GM12801 (cell line): ENCODE results near the gene MSH3.

Source experiments
- TF ChIP-seq, protein P1 (sequence below): IDR thresholded peaks from one replicate; pipeline ENCODE4 v1.5.1; 2011; ENCODE audit warnings: control low read depth; ENCODE audit not compliant: insufficient read length; ENCODE audit errors: extremely low read depth

The MSH3 gene

GRCh38 chr5:80676706-80677105, 22.3 kb downstream of the MSH3 start:
- TF ChIP-seq, protein P1, sequence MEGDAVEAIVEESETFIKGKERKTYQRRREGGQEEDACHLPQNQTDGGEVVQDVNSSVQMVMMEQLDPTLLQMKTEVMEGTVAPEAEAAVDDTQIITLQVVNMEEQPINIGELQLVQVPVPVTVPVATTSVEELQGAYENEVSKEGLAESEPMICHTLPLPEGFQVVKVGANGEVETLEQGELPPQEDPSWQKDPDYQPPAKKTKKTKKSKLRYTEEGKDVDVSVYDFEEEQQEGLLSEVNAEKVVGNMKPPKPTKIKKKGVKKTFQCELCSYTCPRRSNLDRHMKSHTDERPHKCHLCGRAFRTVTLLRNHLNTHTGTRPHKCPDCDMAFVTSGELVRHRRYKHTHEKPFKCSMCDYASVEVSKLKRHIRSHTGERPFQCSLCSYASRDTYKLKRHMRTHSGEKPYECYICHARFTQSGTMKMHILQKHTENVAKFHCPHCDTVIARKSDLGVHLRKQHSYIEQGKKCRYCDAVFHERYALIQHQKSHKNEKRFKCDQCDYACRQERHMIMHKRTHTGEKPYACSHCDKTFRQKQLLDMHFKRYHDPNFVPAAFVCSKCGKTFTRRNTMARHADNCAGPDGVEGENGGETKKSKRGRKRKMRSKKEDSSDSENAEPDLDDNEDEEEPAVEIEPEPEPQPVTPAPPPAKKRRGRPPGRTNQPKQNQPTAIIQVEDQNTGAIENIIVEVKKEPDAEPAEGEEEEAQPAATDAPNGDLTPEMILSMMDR: no peak

DNA sequence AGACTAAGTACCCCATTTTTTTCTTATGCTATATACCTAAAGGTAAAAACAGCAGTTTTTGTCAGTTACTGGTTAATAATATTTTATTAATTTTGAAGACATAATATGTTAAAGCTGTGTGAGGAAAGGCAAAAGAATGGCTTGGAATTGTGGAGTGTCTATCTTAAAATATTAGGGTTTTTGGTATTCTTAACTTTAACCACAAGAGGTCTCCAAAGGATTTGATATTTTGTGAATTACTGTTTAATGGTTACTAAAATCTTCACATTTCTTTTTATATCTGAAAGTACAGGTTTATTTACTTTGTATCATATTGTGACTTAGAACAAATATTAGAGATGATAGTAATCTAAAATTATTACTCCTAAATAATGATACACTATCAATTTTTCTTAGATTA, 32.3 kb downstream of the MSH3 start:
- TF ChIP-seq, protein P1: no peak

- TF ChIP-seq, protein P1: no peak
Observed at GRCh38 chr5:80688648-80689420, 34.4 kb downstream of the MSH3 start.

GRCh38 chr5:80689627-80690026, 35.2 kb downstream of the MSH3 start:
- TF ChIP-seq, protein P1: no peak

- TF ChIP-seq, protein P1: no peak
Observed at GRCh38 chr5:80695666-80696065, 41.2 kb downstream of the MSH3 start.

- TF ChIP-seq, protein P1: no peak
Observed at GRCh38 chr5:80696450-80696849, 42.0 kb downstream of the MSH3 start.

- TF ChIP-seq, protein P1: no peak
Observed at GRCh38 chr5:80697100-80697499, 42.6 kb downstream of the MSH3 start.
